H1 (cell line): ENCODE data around the gene LGALS16. TPM values are rescaled to one million over a fixed set of nuclear protein-coding genes. Genes with fewer than 3 reads are reported as not detected.

Source experiments
- ASH2L ChIP-seq: fragments of 200-600, 300-600 bp; sonication (generic); IDR thresholded peaks from one replicate; pipeline ENCODE4 v1.7.1; 2017; ENCODE audit warnings: low read length
- CHD7 ChIP-seq: fragments of 300-600 bp; sonication (generic); IDR thresholded peaks from 2 replicates; pipeline ENCODE4 v1.7.1; 2012; ENCODE audit warnings: low read length, moderate library complexity, mild to moderate bottlenecking, inconsistent platforms; ENCODE audit not compliant: insufficient replicate concordance
- EP300 ChIP-seq, 2 experiments: IDR thresholded peaks; 1 replicate in 1 of 2; 2 replicates in 1 of 2; pipeline ENCODE4 v1.6.1; 2011 to 2012; ENCODE audit warnings: low read depth in 2 of 2, low read length in 2 of 2, mild to moderate bottlenecking in 2 of 2, borderline replicate concordance in 1 of 2, inconsistent platforms in 1 of 2, moderate library complexity in 1 of 2
- GABPA ChIP-seq: IDR thresholded peaks from 2 replicates; pipeline ENCODE4 v1.6.1; 2011; ENCODE audit warnings: mild to moderate bottlenecking, low read length, moderate library complexity, borderline replicate concordance; ENCODE audit not compliant: insufficient read depth
- MAFK ChIP-seq: IDR thresholded peaks from 2 replicates; pipeline ENCODE4 v1.6.1; 2012; ENCODE audit warnings: low read depth, mild to moderate bottlenecking, improper control_type of control experiment, low read length
- polyA plus RNA-seq, 7 experiments: library from polyadenylated mRNA; depleted of rRNA in 3 of 7; stranded (reverse) in 5 of 7; unstranded in 2 of 7; fragments of >200 nt in 5 of 7; fragments of 200-250 nt in 2 of 7; gene quantifications; 1 replicate in 5 of 7; 2 replicates in 1 of 7; 4 replicates in 1 of 7; pipeline versions ENCODE4 v1.2.1 to v1.2.3, GENCODE V29; 2011 to 2013; ENCODE audit warnings: missing spikeins in 2 of 7, mixed read lengths in 2 of 7
- total RNA-seq: library from RNA; stranded (reverse); fragmentation: NEBNext Ultra II Directional; extraction: Animal tissue kit (Norgen Biotek cat#: 25700); gene quantifications from 2 replicates; pipeline ENCODE4 v1.2.1, GENCODE V29; 2021

LGALS16 gene
- total and polyA plus RNA-seq, 2 of the 8 experiments (the other 6 are each of a cell fraction or from before 2014, with no cell fraction given) = not detected

GRCh38 chr19:39645800-39646411, 9.8 kb upstream of the LGALS16 start (continued):
- TF ChIP-seq CHD7 (no peak), GABPA (no peak), EP300 (IDR thresholded peaks at IDR 0.05; ENCODE audit: borderline replicate concordance in 1 of 2, low read depth in 2 of 2, low read length in 2 of 2) (no peak), ASH2L (no peak), MAFK (no peak)
